H9 (cell line): ENCODE results near the gene BPGM. TPM values are rescaled to one million over a fixed set of nuclear protein-coding genes. Genes with fewer than 3 reads are reported as not detected.

Experiments
- DNase-seq: peaks from one replicate; pipeline ENCODE4 v3.0.0-alpha.2; 2017
- H2AFZ ChIP-seq: one replicate; pipeline ENCODE4 v1.6.1; 2013; ENCODE audit warnings: mild to moderate bottlenecking, low read length, control low read depth, moderate library complexity
- H2AK5ac ChIP-seq: 2 replicates; pipeline ENCODE4 v1.6.1; 2013; ENCODE audit warnings: low read length, control low read depth, mixed read lengths; ENCODE audit not compliant: insufficient read length
- H2BK120ac ChIP-seq: one replicate; pipeline ENCODE4 v1.6.1; 2013; ENCODE audit warnings: low read depth, mild to moderate bottlenecking, low read length, control low read depth, inconsistent platforms; ENCODE audit not compliant: poor library complexity, severe bottlenecking
- H2BK12ac ChIP-seq: 2 replicates; pipeline ENCODE4 v1.6.1; 2013; ENCODE audit warnings: low read length, control low read depth, mixed read lengths, low read depth; ENCODE audit not compliant: insufficient read length
- H2BK15ac ChIP-seq: 2 replicates; pipeline ENCODE4 v1.6.1; 2013; ENCODE audit warnings: low read depth, low read length, control low read depth
- H2BK20ac ChIP-seq: one replicate; pipeline ENCODE4 v1.6.1; 2013; ENCODE audit warnings: low read depth, mild to moderate bottlenecking, low read length, control low read depth, inconsistent platforms; ENCODE audit not compliant: poor library complexity, severe bottlenecking
- H2BK5ac ChIP-seq: 2 replicates; pipeline ENCODE4 v1.6.1; 2013; ENCODE audit warnings: low read length, control low read depth, mixed read lengths; ENCODE audit not compliant: insufficient read length
- H3K14ac ChIP-seq: 2 replicates; pipeline ENCODE4 v1.6.1; 2013; ENCODE audit warnings: low read length, control low read depth; ENCODE audit not compliant: insufficient read depth
- H3K18ac ChIP-seq: 2 replicates; pipeline ENCODE4 v1.6.1; 2013; ENCODE audit warnings: low read depth, mild to moderate bottlenecking, mixed read lengths, low read length, control low read depth; ENCODE audit not compliant: insufficient read length
- H3K23ac ChIP-seq: 2 replicates; pipeline ENCODE4 v1.6.1; 2013; ENCODE audit warnings: low read length, control low read depth, mixed read lengths, low read depth; ENCODE audit not compliant: insufficient read length
- H3K23me2 ChIP-seq: 2 replicates; pipeline ENCODE4 v1.6.1; 2013; ENCODE audit warnings: low read depth, mild to moderate bottlenecking, mixed read lengths, low read length, control low read depth; ENCODE audit not compliant: insufficient read length, poor library complexity, severe bottlenecking
- H3K27ac ChIP-seq: 2 replicates; pipeline ENCODE4 v1.5.1; 2013; ENCODE audit warnings: low read length, control low read depth, mixed read lengths, low read depth; ENCODE audit not compliant: insufficient read length
- H3K27me3 ChIP-seq: 2 replicates; pipeline ENCODE4 v1.6.1; 2013; ENCODE audit warnings: low read length, control low read depth, inconsistent platforms; ENCODE audit not compliant: insufficient read depth
- H3K4ac ChIP-seq: 2 replicates; pipeline ENCODE4 v1.6.1; 2013; ENCODE audit warnings: low read depth, mild to moderate bottlenecking, control low read depth, inconsistent platforms, low read length, moderate library complexity
- H3K4me1 ChIP-seq: 2 replicates; pipeline ENCODE4 v1.6.1; 2013; ENCODE audit warnings: low read length, control low read depth, inconsistent platforms; ENCODE audit not compliant: insufficient read depth
- H3K4me2 ChIP-seq: 2 replicates; pipeline ENCODE4 v1.6.1; 2013; ENCODE audit warnings: low read length, control low read depth, mixed read lengths; ENCODE audit not compliant: insufficient read length, insufficient read depth
- H3K56ac ChIP-seq: 2 replicates; pipeline ENCODE4 v1.6.1; 2013; ENCODE audit warnings: low read depth, mild to moderate bottlenecking, mixed read lengths, low read length, control low read depth; ENCODE audit not compliant: insufficient read length
- H3K79me1 ChIP-seq: 2 replicates; pipeline ENCODE4 v1.6.1; 2013; ENCODE audit warnings: low read depth, mild to moderate bottlenecking, moderate library complexity, low read length, control low read depth, inconsistent platforms; ENCODE audit not compliant: insufficient read depth, poor library complexity, severe bottlenecking
- H3K79me2 ChIP-seq: 2 replicates; pipeline ENCODE4 v1.6.1; 2013; ENCODE audit warnings: low read length, control low read depth, inconsistent platforms; ENCODE audit not compliant: insufficient read depth
- H3K9ac ChIP-seq: 2 replicates; pipeline ENCODE4 v1.6.1; 2013; ENCODE audit warnings: low read length, control low read depth, mixed read lengths; ENCODE audit not compliant: insufficient read length; ENCODE audit errors: extremely low read depth
- H3K9me3 ChIP-seq: one replicate; pipeline ENCODE4 v1.6.1; 2013; ENCODE audit warnings: low read depth, low read length, inconsistent platforms; ENCODE audit not compliant: control insufficient read depth
- H3T11ph ChIP-seq: one replicate; pipeline ENCODE4 v1.6.1; 2013; ENCODE audit warnings: mild to moderate bottlenecking, low read length, control low read depth, inconsistent platforms
- H4K20me1 ChIP-seq: one replicate; pipeline ENCODE4 v1.6.1; 2013; ENCODE audit not compliant: control insufficient read depth, insufficient read length, insufficient read depth
- H4K5ac ChIP-seq: 2 replicates; pipeline ENCODE4 v1.6.1; 2013; ENCODE audit warnings: low read depth, mild to moderate bottlenecking, mixed read lengths, low read length, control low read depth; ENCODE audit not compliant: insufficient read length
- H4K8ac ChIP-seq: replicated peaks from 2 replicates; pipeline ENCODE4 v1.6.1; 2013; ENCODE audit warnings: low read length, control low read depth, mixed read lengths, low read depth; ENCODE audit not compliant: insufficient read length
- H4K91ac ChIP-seq: 2 replicates; pipeline ENCODE4 v1.6.1; 2013; ENCODE audit warnings: low read depth, mild to moderate bottlenecking, moderate library complexity, mixed read lengths, low read length, control low read depth; ENCODE audit not compliant: insufficient read length
- H3K27ac Mint-ChIP-seq, 3 experiments: 2 replicates in 2 of 3; 3 replicates in 1 of 3; pipeline ENCODE4 v1.8.0; 2020 to 2021; ENCODE audit warnings: mixed read lengths in 3 of 3, mild to moderate bottlenecking in 1 of 3, moderate library complexity in 1 of 3
- H3K27me3 Mint-ChIP-seq: 2 replicates; pipeline ENCODE4 v1.8.0; 2021; ENCODE audit warnings: low read depth, mild to moderate bottlenecking, moderate library complexity, mixed read lengths
- H3K36me3 Mint-ChIP-seq, 3 experiments: 2 replicates in 2 of 3; 3 replicates in 1 of 3; pipeline ENCODE4 v1.8.0; 2020 to 2021; ENCODE audit warnings: low read depth in 3 of 3, mixed read lengths in 3 of 3; ENCODE audit not compliant: insufficient read depth in 1 of 3
- H3K4me1 Mint-ChIP-seq, 2 experiments: 2 replicates each; pipeline ENCODE4 v1.8.0; 2020; ENCODE audit warnings: mixed read lengths in 2 of 2
- H3K4me3 Mint-ChIP-seq, 2 experiments: 2 replicates in 1 of 2; 3 replicates in 1 of 2; pipeline ENCODE4 v1.8.0; 2020 to 2021; ENCODE audit warnings: mild to moderate bottlenecking in 2 of 2, mixed read lengths in 2 of 2, moderate library complexity in 1 of 2
- H3K9me3 Mint-ChIP-seq, 2 experiments: 2 replicates in 1 of 2; 3 replicates in 1 of 2; pipeline ENCODE4 v1.8.0; 2020; ENCODE audit warnings: mild to moderate bottlenecking in 2 of 2, mixed read lengths in 2 of 2, moderate library complexity in 1 of 2
- WGBS: extraction: QIAGEN DNeasy Blood & Tissue Kit; methylation state at CpG from one replicate; pipeline ENCODE4 v1.1.7; 2013; ENCODE audit warnings: missing lambda C conversion rate, low lambda C conversion rate, mixed read lengths; ENCODE audit not compliant: insufficient read length; ENCODE audit errors: extremely low coverage; 5-methylcytosine and 5-hydroxymethylcytosine counted together
- total RNA-seq: library from RNA; stranded (reverse); gene quantifications from 2 replicates; pipeline ENCODE4 v1.2.1, GENCODE V29; 2021
- TF ChIP-seq, protein P1 (sequence below): fragments of 200-600 bp; sonication (generic); conservative IDR thresholded peaks from 3 replicates; pipeline ENCODE4 v1.8.0; 2021; ENCODE audit warnings: antibody characterized with exemption, mild to moderate bottlenecking

BPGM gene
- total RNA-seq, 1 experiment from 2014 or later: 14.4 TPM

- H3T11ph ChIP-seq: no peak overlapping the region
- DNase-seq: no peak
- H2AK5ac ChIP-seq: no peak overlapping the region
- H4K91ac ChIP-seq: no peak overlapping the region
- no peak overlapping the region for H3K4me2 ChIP-seq
- no peaks in the 10 kb centered on the region for H3K27me3 Mint-ChIP-seq
- no peak overlapping the region for H3K4ac ChIP-seq
- 0 out of 2 replicates have a peak, but pooled peaks cover 1% of the 10 kb centered on the region for H3K79me2 ChIP-seq
- H3K36me3 Mint-ChIP-seq: peaks cover 12 to 17% (median 14%) of the 10 kb centered on the region in 3 experiments
- H2BK120ac ChIP-seq: no peak overlapping the region
- H3K27ac Mint-ChIP-seq: peak overlapping the region in 2 of 3 experiments; percentile 81 to 88; a peak in 4 of 7 replicates
- no peak overlapping the region for H2BK15ac ChIP-seq
- no peak overlapping the region for H3K9ac ChIP-seq
- no peaks in the 10 kb centered on the region for H4K20me1 ChIP-seq
- peaks cover 12% of the 10 kb centered on the region in 2 experiments; a peak in 4 of 5 replicates for H3K9me3 Mint-ChIP-seq
- H3K4me1 Mint-ChIP-seq: peaks cover 10 to 14% of the 10 kb centered on the region in 2 experiments
- no peaks in the 10 kb centered on the region for H3K79me1 ChIP-seq
- H2BK5ac ChIP-seq: no peak overlapping the region
- H3K18ac ChIP-seq: no peak overlapping the region
- H3K4me1 ChIP-seq: peaks cover 5% of the 10 kb centered on the region
- no peak overlapping the region for H4K8ac ChIP-seq
- no peak overlapping the region for H2AFZ ChIP-seq
- H2BK20ac ChIP-seq: no peak overlapping the region
- H3K14ac ChIP-seq: no peak overlapping the region
- no peak overlapping the region for H4K5ac ChIP-seq
- no peak overlapping the region for H3K56ac ChIP-seq
- TF ChIP-seq, protein P1, sequence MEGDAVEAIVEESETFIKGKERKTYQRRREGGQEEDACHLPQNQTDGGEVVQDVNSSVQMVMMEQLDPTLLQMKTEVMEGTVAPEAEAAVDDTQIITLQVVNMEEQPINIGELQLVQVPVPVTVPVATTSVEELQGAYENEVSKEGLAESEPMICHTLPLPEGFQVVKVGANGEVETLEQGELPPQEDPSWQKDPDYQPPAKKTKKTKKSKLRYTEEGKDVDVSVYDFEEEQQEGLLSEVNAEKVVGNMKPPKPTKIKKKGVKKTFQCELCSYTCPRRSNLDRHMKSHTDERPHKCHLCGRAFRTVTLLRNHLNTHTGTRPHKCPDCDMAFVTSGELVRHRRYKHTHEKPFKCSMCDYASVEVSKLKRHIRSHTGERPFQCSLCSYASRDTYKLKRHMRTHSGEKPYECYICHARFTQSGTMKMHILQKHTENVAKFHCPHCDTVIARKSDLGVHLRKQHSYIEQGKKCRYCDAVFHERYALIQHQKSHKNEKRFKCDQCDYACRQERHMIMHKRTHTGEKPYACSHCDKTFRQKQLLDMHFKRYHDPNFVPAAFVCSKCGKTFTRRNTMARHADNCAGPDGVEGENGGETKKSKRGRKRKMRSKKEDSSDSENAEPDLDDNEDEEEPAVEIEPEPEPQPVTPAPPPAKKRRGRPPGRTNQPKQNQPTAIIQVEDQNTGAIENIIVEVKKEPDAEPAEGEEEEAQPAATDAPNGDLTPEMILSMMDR: no peak
- no peak overlapping the region for H3K27ac ChIP-seq
- no peak overlapping the region for H3K4me3 Mint-ChIP-seq
- H3K23ac ChIP-seq: no peak overlapping the region
- H3K9me3 ChIP-seq: no peaks in the 10 kb centered on the region
- no CpG with 5 or more reads among the region's 8 CpGs for WGBS
- H3K27me3 ChIP-seq: no peaks in the 10 kb centered on the region
- no peak overlapping the region for H2BK12ac ChIP-seq
- H3K23me2 ChIP-seq: no peaks in the 10 kb centered on the region
Observed at GRCh38 chr7:134669845-134670373, 23.3 kb downstream of the BPGM start.
